H1 (cell line): Measurements from ENCODE around the gene STARD3NL. TPM values are rescaled to one million over a fixed set of nuclear protein-coding genes. Genes with fewer than 3 reads are reported as not detected.

Source experiments
- CTCF ChIA-PET: fragments of 300-600 bp; sonication (Branson Sonifier 250); formaldehyde crosslinking; loops from one replicate; lab custom pipeline; 2021; ENCODE audit not compliant: partially characterized antibody; lab: Charles Lee
- POLR2A ChIA-PET: fragments of 300-600 bp; sonication (Branson Sonifier 250); formaldehyde crosslinking; loops from one replicate; lab custom pipeline; 2021; ENCODE audit warnings: inconsistent platforms; ENCODE audit not compliant: partially characterized antibody; lab: Charles Lee
- DNase-seq, 2 experiments: peaks; one replicate each; pipeline versions ENCODE4 v3.0.0 to v3.0.0-alpha.2; 2010 to 2022; ENCODE audit warnings: low spot score in 2 of 2, low read depth in 1 of 2, mixed read lengths in 1 of 2
- FAIRE-seq: peaks from 2 replicates; lab custom pipeline; 2011; peaks lifted over from hg19 to GRCh38; lab: Jason Lieb, UNC
- H2AFZ ChIP-seq: 2 replicates; pipeline ENCODE4 v1.8.1; 2012; ENCODE audit warnings: low read length, inconsistent platforms
- H2AK5ac ChIP-seq: 2 replicates; pipeline ENCODE4 v1.6.1; 2013; ENCODE audit warnings: low read depth, low read length
- H2BK120ac ChIP-seq: replicated peaks from 2 replicates; pipeline ENCODE3; 2013; ENCODE audit warnings: low read depth, low read length, inconsistent platforms
- H2BK12ac ChIP-seq: 2 replicates; pipeline ENCODE4 v1.6.1; 2013; ENCODE audit warnings: low read depth, low read length
- H2BK15ac ChIP-seq: 2 replicates; pipeline ENCODE4 v1.6.1; 2013; ENCODE audit warnings: low read length
- H2BK20ac ChIP-seq: 2 replicates; pipeline ENCODE4 v1.6.1; 2013; ENCODE audit warnings: low read length
- H2BK5ac ChIP-seq: 2 replicates; pipeline ENCODE4 v1.6.1; 2013; ENCODE audit warnings: low read depth, low read length
- H3K14ac ChIP-seq: 2 replicates; pipeline ENCODE4 v1.6.1; 2013; ENCODE audit warnings: inconsistent platforms; ENCODE audit not compliant: insufficient read length
- H3K18ac ChIP-seq: 2 replicates; pipeline ENCODE4 v1.6.1; 2013; ENCODE audit warnings: low read length; ENCODE audit errors: extremely low read depth
- H3K23ac ChIP-seq: 2 replicates; pipeline ENCODE4 v1.6.1; 2013; ENCODE audit warnings: inconsistent platforms; ENCODE audit not compliant: insufficient read length
- H3K23me2 ChIP-seq: 2 replicates; pipeline ENCODE4 v1.6.1; 2013; ENCODE audit warnings: low read depth, low read length
- H3K27ac ChIP-seq: 2 replicates; pipeline ENCODE4 v1.6.1; 2011; ENCODE audit warnings: low read depth, low read length, inconsistent platforms
- H3K27me3 ChIP-seq, 4 experiments: replicated peaks in 1 of 4; 1 replicate in 1 of 4; 2 replicates in 3 of 4; pipeline versions ENCODE4 v1.6.1 to v1.8.1; 2011 to 2013; ENCODE audit warnings: low read length in 3 of 4, mild to moderate bottlenecking in 3 of 4, inconsistent platforms in 2 of 4, mixed read lengths in 2 of 4, moderate library complexity in 1 of 4; ENCODE audit not compliant: control insufficient read depth in 3 of 4, insufficient read depth in 3 of 4; ENCODE audit errors: extremely low read depth in 1 of 4
- H3K36me3 ChIP-seq, 4 experiments: 2 replicates each; pipeline versions ENCODE4 v1.6.1 to v1.8.1; 2011 to 2013; ENCODE audit warnings: mild to moderate bottlenecking in 4 of 4, low read length in 3 of 4, moderate library complexity in 2 of 4, control low read depth in 1 of 4, inconsistent platforms in 1 of 4; ENCODE audit not compliant: insufficient read depth in 4 of 4, control insufficient read depth in 2 of 4
- H3K4ac ChIP-seq: replicated peaks from 2 replicates; pipeline ENCODE3; 2013; ENCODE audit warnings: low read length, low read depth, mixed read lengths, inconsistent platforms; ENCODE audit not compliant: insufficient read length
- H3K4me1 ChIP-seq, 4 experiments: replicated peaks in 1 of 4; 1 replicate in 1 of 4; 2 replicates in 3 of 4; pipeline versions ENCODE4 v1.6.1 to v1.8.1; 2011 to 2013; ENCODE audit warnings: low read length in 3 of 4, inconsistent platforms in 2 of 4, mixed read lengths in 1 of 4; ENCODE audit not compliant: insufficient read depth in 4 of 4, control insufficient read depth in 3 of 4
- H3K4me2 ChIP-seq, 2 experiments: 2 replicates each; pipeline versions ENCODE4 v1.6.1 to v1.8.1; 2011 to 2013; ENCODE audit warnings: low read depth in 2 of 2, low read length in 2 of 2, control low read depth in 1 of 2, inconsistent platforms in 1 of 2, mild to moderate bottlenecking in 1 of 2; ENCODE audit not compliant: insufficient read depth in 1 of 2
- H3K4me3 ChIP-seq, 4 experiments: fragments of 200-600, 300-600 bp in 1 of 4; sonication (generic), shearing (Covaris generic), sonication (Bioruptor Twin) in 1 of 4; 2 replicates each; pipeline versions ENCODE4 v1.5.1 to v1.8.1; 2011 to 2016; ENCODE audit warnings: low read length in 4 of 4, low read depth in 3 of 4, control low read depth in 2 of 4, inconsistent platforms in 2 of 4, mild to moderate bottlenecking in 2 of 4, mixed read lengths in 1 of 4, moderate library complexity in 1 of 4; ENCODE audit not compliant: insufficient read depth in 2 of 4; ENCODE audit errors: extremely low read depth in 1 of 4
- H3K56ac ChIP-seq: replicated peaks from 2 replicates; pipeline ENCODE3; 2013; ENCODE audit warnings: low read depth, mild to moderate bottlenecking, mixed read lengths, low read length, inconsistent platforms; ENCODE audit not compliant: insufficient read length
- H3K79me1 ChIP-seq: 2 replicates; pipeline ENCODE4 v1.6.1; 2013; ENCODE audit warnings: low read depth, low read length, control low read depth
- H3K79me2 ChIP-seq, 2 experiments: 2 replicates each; pipeline versions ENCODE4 v1.6.1 to v1.8.1; 2012 to 2013; ENCODE audit warnings: low read length in 2 of 2, mild to moderate bottlenecking in 2 of 2, inconsistent platforms in 1 of 2; ENCODE audit not compliant: insufficient read depth in 2 of 2, control insufficient read depth in 1 of 2
- H3K9ac ChIP-seq, 4 experiments: replicated peaks in 1 of 4; 1 replicate in 1 of 4; 2 replicates in 3 of 4; pipeline versions ENCODE4 v1.6.1 to v1.8.1; 2011 to 2013; ENCODE audit warnings: low read depth in 3 of 4, low read length in 3 of 4, control low read depth in 2 of 4, mild to moderate bottlenecking in 2 of 4, moderate library complexity in 2 of 4, inconsistent platforms in 1 of 4; ENCODE audit errors: extremely low read depth in 1 of 4
- H3K9me3 ChIP-seq, 2 experiments: 2 replicates each; pipeline versions ENCODE4 v1.6.1 to v1.8.1; 2012 to 2013; ENCODE audit warnings: mild to moderate bottlenecking in 2 of 2, moderate library complexity in 2 of 2, control low read depth in 1 of 2, inconsistent platforms in 1 of 2, low read depth in 1 of 2, low read length in 1 of 2, mixed read lengths in 1 of 2; ENCODE audit not compliant: insufficient read depth in 2 of 2
- H4K20me1 ChIP-seq, 2 experiments: replicated peaks in 1 of 2; 2 replicates each; pipeline versions ENCODE3 to v1.8.1; 2011 to 2013; ENCODE audit warnings: inconsistent platforms in 2 of 2, low read length in 2 of 2, mild to moderate bottlenecking in 1 of 2; ENCODE audit not compliant: insufficient read depth in 2 of 2, control insufficient read depth in 1 of 2
- H4K5ac ChIP-seq: 2 replicates; pipeline ENCODE4 v1.6.1; 2013; ENCODE audit warnings: low read length, low read depth, mixed read lengths, inconsistent platforms; ENCODE audit not compliant: insufficient read length
- H4K8ac ChIP-seq: 2 replicates; pipeline ENCODE4 v1.8.0; 2013; ENCODE audit warnings: mild to moderate bottlenecking, moderate library complexity, low read length, inconsistent platforms; ENCODE audit not compliant: insufficient read depth; ENCODE audit errors: extremely low read depth
- H4K91ac ChIP-seq: replicated peaks from 2 replicates; pipeline ENCODE3; 2013; ENCODE audit warnings: low read length, mixed read lengths, inconsistent platforms; ENCODE audit not compliant: insufficient read length
- CEBPB ChIP-seq: IDR thresholded peaks from 2 replicates; pipeline ENCODE4 v1.6.1; 2012; ENCODE audit warnings: low read depth, low read length
- CHD1 ChIP-seq: IDR thresholded peaks from 2 replicates; pipeline ENCODE4 v1.6.1; 2012; ENCODE audit warnings: low read depth, low read length, improper control_type of control experiment
- CTCF ChIP-seq, 3 experiments: IDR thresholded peaks; 1 replicate in 2 of 3; 2 replicates in 1 of 3; pipeline versions ENCODE4 v1.5.1 to v1.6.1; 2011; ENCODE audit warnings: low read length in 3 of 3, mild to moderate bottlenecking in 3 of 3, inconsistent platforms in 2 of 3, low read depth in 1 of 3, moderate library complexity in 1 of 3; ENCODE audit not compliant: insufficient read depth in 1 of 3; ENCODE audit errors: control extremely low read depth in 1 of 3
- E2F6 ChIP-seq: IDR thresholded peaks from 2 replicates; pipeline ENCODE4 v1.6.1; 2012; ENCODE audit warnings: inconsistent platforms
- EGR1 ChIP-seq: IDR thresholded peaks from 2 replicates; pipeline ENCODE4 v1.6.1; 2011; ENCODE audit warnings: low read depth, low read length, borderline replicate concordance
- HDAC2 ChIP-seq, 2 experiments: fragments of 300-600 bp in 1 of 2; sonication (generic) in 1 of 2; IDR thresholded peaks; 2 replicates each; pipeline ENCODE4 v1.6.1; 2011 to 2012; ENCODE audit warnings: low read depth in 2 of 2, low read length in 2 of 2, mild to moderate bottlenecking in 2 of 2, moderate library complexity in 2 of 2, borderline replicate concordance in 1 of 2, inconsistent platforms in 1 of 2
- HDAC6 ChIP-seq: IDR thresholded peaks from one replicate; pipeline ENCODE4 v1.7.1; 2012; ENCODE audit warnings: low read depth, mild to moderate bottlenecking, inconsistent platforms, low read length, moderate library complexity
- KDM5A ChIP-seq: fragments of 200-600 bp; IDR thresholded peaks from 2 replicates; pipeline ENCODE4 v1.7.1; 2012; ENCODE audit warnings: mild to moderate bottlenecking, low read length, inconsistent platforms, mixed read lengths
- POLR2A ChIP-seq, 2 experiments: IDR thresholded peaks; 1 replicate in 1 of 2; 2 replicates in 1 of 2; pipeline ENCODE4 v1.6.1; 2011; ENCODE audit warnings: low read depth in 2 of 2, low read length in 2 of 2, mild to moderate bottlenecking in 2 of 2; ENCODE audit errors: control extremely low read depth in 1 of 2
- SUZ12 ChIP-seq: fragments of 200-600 bp; sonication (generic); IDR thresholded peaks from 2 replicates; pipeline ENCODE4 v1.6.1; 2012; ENCODE audit warnings: mild to moderate bottlenecking, inconsistent platforms, low read length, moderate library complexity, mixed read lengths
- TEAD4 ChIP-seq: IDR thresholded peaks from 2 replicates; pipeline ENCODE4 v1.6.1; 2012; ENCODE audit warnings: low read depth, low read length, inconsistent platforms, mixed read lengths
- WGBS, 2 experiments: shearing (Covaris generic) in 1 of 2; methylation state at CpG; one replicate each; pipeline versions ENCODE4 v1.1.6 to v1.1.7; 2013 to 2015; ENCODE audit warnings: low lambda C conversion rate in 2 of 2, mixed read lengths in 2 of 2, inconsistent platforms in 1 of 2, low coverage in 1 of 2, missing lambda C conversion rate in 1 of 2; ENCODE audit not compliant: insufficient replicate concordance in 2 of 2, insufficient coverage in 1 of 2, insufficient read length in 1 of 2; ENCODE audit errors: extremely low coverage in 1 of 2, missing lambda C conversion rate in 1 of 2; 5-methylcytosine and 5-hydroxymethylcytosine counted together
- polyA plus RNA-seq, 7 experiments: library from polyadenylated mRNA; depleted of rRNA in 3 of 7; stranded (reverse) in 5 of 7; unstranded in 2 of 7; fragments of >200 nt in 5 of 7; fragments of 200-250 nt in 2 of 7; gene quantifications; 1 replicate in 5 of 7; 2 replicates in 1 of 7; 4 replicates in 1 of 7; pipeline versions ENCODE4 v1.2.1 to v1.2.3, GENCODE V29; 2011 to 2013; ENCODE audit warnings: missing spikeins in 2 of 7, mixed read lengths in 2 of 7
- total RNA-seq: library from RNA; stranded (reverse); fragmentation: NEBNext Ultra II Directional; extraction: Animal tissue kit (Norgen Biotek cat#: 25700); gene quantifications from 2 replicates; pipeline ENCODE4 v1.2.1, GENCODE V29; 2021

STARD3NL gene
- total and polyA plus RNA-seq, 2 of the 8 experiments (the other 6 are each of a cell fraction or from before 2014, with no cell fraction given): 27.1 to 40.5 TPM

GRCh38 chr7:38199154-38199553 lies 21.1 kb downstream of the STARD3NL start:
- peaks cover 0 to 44% of the 10 kb centered on the region in 2 experiments; a peak in 3 of 4 replicates for H3K79me2 ChIP-seq
- H3K18ac ChIP-seq: no peak overlapping the region
- no peak overlapping the region for H4K5ac ChIP-seq
- H4K20me1 ChIP-seq: peaks cover 2 to 10% of the 10 kb centered on the region in 2 experiments
- no peak overlapping the region for H2AK5ac ChIP-seq
- no peak overlapping the region for H2BK15ac ChIP-seq
- ChIA-PET POLR2A (interaction anchor here (1.3 kb wide), 1 partner anchor 21 kb away, joined by 4 read pairs; the partner anchor contains the start of gene STARD3NL), CTCF (interaction anchor here (1.0 to 7.6 kb wide), 8 partner anchors 8 to 298 kb away, joined by 3 to 54 read pairs (median 3); partner anchors contain the start of gene STARD3NL)
- H3K27me3 ChIP-seq: no peaks in the 10 kb centered on the region
- no peak overlapping the region for H3K56ac ChIP-seq
- no peak overlapping the region for H3K9ac ChIP-seq
- FAIRE-seq (no peak), DNase-seq (no peak)
- H3K79me1 ChIP-seq: no peaks in the 10 kb centered on the region; the same call in 1 of the 2 replicates
- no peak overlapping the region for H4K8ac ChIP-seq
- H2AFZ ChIP-seq: no peak overlapping the region
- no peaks in the 10 kb centered on the region for H3K23me2 ChIP-seq
- H3K36me3 ChIP-seq: no peaks in the 10 kb centered on the region
- H3K4me2 ChIP-seq: no peak overlapping the region
- no peak overlapping the region for H3K23ac ChIP-seq
- no peak overlapping the region for H2BK120ac ChIP-seq
- H4K91ac ChIP-seq: no peak overlapping the region
- H3K4me1 ChIP-seq: peaks cover 0 to 6% (median 3%) of the 10 kb centered on the region in 4 experiments; a peak in 2 of 7 replicates
- H3K9me3 ChIP-seq: no peaks in the 10 kb centered on the region
- H2BK12ac ChIP-seq: no peak overlapping the region
- H3K4me3 ChIP-seq: no peak overlapping the region
- no peak overlapping the region for H3K14ac ChIP-seq
- H3K27ac ChIP-seq: no peak overlapping the region
- no peak overlapping the region for H2BK20ac ChIP-seq
- 79% methylated on average over 2 of the region's 2 CpGs; no CpG with 5 or more reads in 1 of the 2 experiments for WGBS, 2 experiments
- no peak overlapping the region for H2BK5ac ChIP-seq
- no peak overlapping the region for H3K4ac ChIP-seq
- TF ChIP-seq TEAD4 (no peak), E2F6 (no peak), POLR2A (IDR thresholded peaks at IDR 0.05; ENCODE audit: control extremely low read depth in 1 of 2, low read depth in 2 of 2, low read length in 2 of 2) (no peak), HDAC2 (IDR thresholded peaks at IDR 0.05; ENCODE audit: borderline replicate concordance in 1 of 2, low read depth in 2 of 2, low read length in 2 of 2) (no peak), CTCF (IDR thresholded peaks at IDR 0.05; ENCODE audit: control extremely low read depth in 1 of 3, insufficient read depth in 1 of 3, low read depth in 1 of 3, low read length in 3 of 3) (no peak), HDAC6 (no peak), CEBPB (no peak), EGR1 (no peak), KDM5A (no peak), SUZ12 (no peak), CHD1 (no peak)
